ENCODE data around the gene SART3. TPM values are rescaled to one million over a fixed set of nuclear protein-coding genes. Genes with fewer than 3 reads are reported as not detected.
"Not testable (repeated sequence)": the region's sequence is repeated elsewhere in the genome, so short reads cannot be mapped to it uniquely, and the experiment has no call there.

The SART3 gene
- total RNA-seq, 2 experiments from 2014 or later, result 81.9 to 82.5 TPM

DNA sequence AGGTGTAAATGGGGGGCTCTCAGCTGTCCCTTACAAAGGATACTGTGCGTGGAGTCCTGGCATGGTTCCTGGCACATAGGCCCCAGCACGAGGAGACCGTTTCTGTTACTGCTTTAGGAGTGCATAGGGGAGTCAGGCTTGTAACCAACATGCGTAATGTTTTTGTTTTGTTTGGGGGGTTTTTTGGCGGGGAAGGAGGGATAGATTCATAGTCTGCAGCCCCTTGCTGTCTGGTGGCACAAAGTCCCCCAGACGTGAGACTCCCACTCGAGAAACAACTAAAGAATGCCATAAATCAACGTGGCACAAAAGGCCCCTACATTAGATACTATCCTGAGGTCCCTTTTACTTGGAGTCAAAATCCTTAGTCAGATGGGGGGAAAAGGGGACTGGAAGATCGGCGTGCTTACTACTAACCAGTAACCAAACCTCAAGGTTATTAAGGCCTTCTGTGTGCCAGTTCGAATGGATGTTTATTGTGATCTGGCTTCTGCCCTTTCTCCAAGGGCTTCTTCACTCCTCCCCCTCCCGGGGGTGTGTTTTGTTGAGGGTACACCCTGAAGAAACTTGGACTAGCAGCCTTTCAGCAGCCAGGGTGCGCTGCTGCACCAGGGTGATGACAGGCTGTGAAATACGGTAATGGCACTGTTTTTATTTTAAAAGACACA, 2.3 kb upstream of the SART3 start:
- Mint-ChIP-seq H3K27me3 (ENCODE audit: low read depth) (no peaks in the 10 kb centered on the region), H3K36me3 (ENCODE audit: low read depth) (peaks cover 40% of the 10 kb centered on the region), H3K9me3 (no peaks in the 10 kb centered on the region), H3K4me1 (ENCODE audit: low read depth) (peaks cover 59% of the 10 kb centered on the region), H3K4me3 (peak overlapping the region; percentile 100), H3K27ac (peak overlapping the region; percentile 94)
- DNase-seq, result peak; percentile 93
- CTCF ChIA-PET, result interaction anchor here (0.6 to 11.5 kb wide), 13 partner anchors 10 to 240 kb away, joined by 3 to 306 read pairs (median 5); no protein-coding TSS in a partner anchor
- intact Hi-C loops (cut with micrococcal nuclease), result loop anchor here (1.0 to 10.0 kb wide), 12 partner anchors 55 to 1442 kb away; partner anchors contain the start of genes ALKBH2, MMAB, MVK and PRDM4

DNA sequence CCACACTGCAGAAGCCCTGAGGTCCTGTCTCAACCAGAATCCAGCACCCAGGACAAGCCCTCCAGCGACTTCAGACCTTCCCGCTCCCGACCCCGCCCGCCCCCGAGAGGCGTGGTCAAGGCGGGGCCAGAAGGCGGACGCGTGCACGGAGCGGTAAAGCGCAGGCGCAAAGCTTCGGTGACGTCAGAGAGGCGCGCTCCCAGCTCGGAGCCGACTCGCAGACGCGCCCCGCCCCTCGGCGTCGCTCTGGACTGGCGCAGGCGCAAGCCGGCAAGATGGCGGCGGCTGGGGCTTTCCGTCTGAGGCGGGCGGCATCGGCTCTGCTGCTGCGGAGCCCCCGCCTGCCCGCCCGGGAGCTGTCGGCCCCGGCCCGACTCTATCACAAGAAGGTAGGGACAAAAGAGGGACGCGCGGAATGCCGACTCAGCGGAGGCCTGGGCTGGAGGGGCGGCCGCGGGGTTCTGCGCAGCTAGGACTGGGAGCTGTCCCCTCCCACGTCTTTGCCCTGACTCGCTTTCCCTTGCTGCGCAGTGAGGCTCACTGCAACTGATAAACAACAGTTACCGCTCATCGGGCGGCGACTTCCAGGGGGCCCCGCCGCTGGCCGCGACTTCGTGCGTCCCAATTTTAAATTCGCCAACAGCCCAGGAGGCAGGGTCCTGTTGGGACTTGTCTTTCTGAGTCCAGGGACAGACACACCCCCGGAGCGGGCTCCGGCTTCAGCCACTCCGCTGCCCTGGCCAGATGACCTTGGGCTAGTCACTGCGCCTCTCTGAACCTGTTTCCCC, 1.6 kb upstream of the SART3 start, which contains the start of gene ISCU:
ISCU (plus strand) TSS at position 249 of the 788 bp plus-strand sequence; CDS start at position 276, 27 bp downstream.
- Mint-ChIP-seq H3K4me3 (peak within 1 kb of the TSS; percentile 100), H3K27me3 (ENCODE audit: low read depth) (no peaks in the 10 kb centered on the region), H3K4me1 (ENCODE audit: low read depth) (peaks cover 59% of the 10 kb centered on the region), H3K27ac (peak within 1 kb of the TSS; percentile 100), H3K36me3 (ENCODE audit: low read depth) (peaks cover 35% of the 10 kb centered on the region), H3K9me3 (no peaks in the 10 kb centered on the region)
- intact Hi-C loops (cut with micrococcal nuclease), result loop anchor here (1.0 to 10.0 kb wide), 16 partner anchors 56 to 1442 kb away; partner anchors contain the start of genes ALKBH2, CORO1C, MMAB and MVK
- CTCF ChIA-PET, result interaction anchor here (1.0 to 4.2 kb wide), 6 partner anchors 10 to 123 kb away, joined by 3 to 56 read pairs (median 6); no protein-coding TSS in a partner anchor
- peak; percentile 99 for DNase-seq

DNA sequence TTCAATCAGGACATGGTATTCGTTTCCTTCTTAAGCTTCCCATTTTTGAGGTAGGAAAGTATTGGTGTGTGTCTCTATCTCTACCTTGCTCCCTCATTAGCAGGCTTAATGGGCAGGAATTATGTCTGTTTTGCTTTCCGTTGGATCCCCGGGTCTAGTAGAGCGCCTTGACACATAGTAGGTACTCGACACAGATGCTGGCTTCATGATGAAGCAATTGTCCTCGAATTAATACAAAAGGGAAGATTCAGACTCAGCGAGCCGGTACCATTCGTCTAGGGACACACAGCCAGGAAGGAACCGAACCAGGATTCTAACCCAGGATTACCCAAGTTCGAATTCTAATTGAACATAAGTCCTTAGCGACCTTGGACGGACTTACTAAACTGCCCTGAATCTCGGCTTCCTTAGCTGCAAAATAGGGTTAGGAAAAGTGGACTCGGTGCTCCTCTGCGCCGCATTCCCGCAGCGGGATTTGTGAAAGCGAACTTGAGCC, 927 bp upstream of the SART3 start:
- Mint-ChIP-seq H3K36me3 (ENCODE audit: low read depth) (peaks cover 30% of the 10 kb centered on the region), H3K4me3 (peak overlapping the region; percentile 100), H3K9me3 (no peaks in the 10 kb centered on the region), H3K4me1 (ENCODE audit: low read depth) (peaks cover 57% of the 10 kb centered on the region), H3K27me3 (ENCODE audit: low read depth) (no peaks in the 10 kb centered on the region), H3K27ac (peak overlapping the region; percentile 100)
- CTCF ChIA-PET, result interaction anchor here (1.1 to 4.2 kb wide), 6 partner anchors 11 to 102 kb away, joined by 3 to 56 read pairs (median 6); no protein-coding TSS in a partner anchor
- intact Hi-C loops (cut with micrococcal nuclease), result loop anchor here (1.0 to 10.0 kb wide), 14 partner anchors 7 to 1443 kb away; partner anchors contain the start of genes CORO1C, FICD, MMAB and MVK
- peak; percentile 20 for DNase-seq

DNA sequence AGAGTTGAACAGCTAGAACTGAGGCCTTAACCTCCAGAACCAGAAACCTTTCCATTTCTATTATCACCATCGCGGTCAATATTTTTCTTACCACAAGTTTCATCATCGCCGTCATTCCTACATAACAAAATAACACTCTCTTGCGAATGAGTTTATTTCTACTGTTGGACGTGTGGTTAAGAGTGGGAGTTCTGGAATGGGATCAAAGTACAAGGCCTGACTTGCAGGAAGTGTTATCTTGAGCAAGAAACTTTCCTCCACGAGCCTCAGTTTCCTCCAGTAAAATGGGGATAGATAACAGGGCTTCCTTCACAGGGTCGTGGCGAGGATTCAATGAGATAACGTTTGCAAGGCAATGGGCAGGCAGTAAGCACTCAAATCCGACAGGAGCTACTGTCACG, 652 bp downstream of the SART3 start:
- H3K9me3 Mint-ChIP-seq, result no peaks in the 10 kb centered on the region
- no peaks in the 10 kb centered on the region for H3K27me3 Mint-ChIP-seq (ENCODE audit: low read depth)
- H3K36me3 Mint-ChIP-seq (ENCODE audit: low read depth), result peaks cover 19% of the 10 kb centered on the region
- H3K27ac Mint-ChIP-seq, result peak overlapping the region; percentile 100
- H3K4me1 Mint-ChIP-seq (ENCODE audit: low read depth), result peaks cover 57% of the 10 kb centered on the region
- intact Hi-C loops (cut with micrococcal nuclease), result loop anchor here (1.0 to 10.0 kb wide), 4 partner anchors 9 to 1444 kb away; partner anchors contain the start of genes MMAB and MVK
- CTCF ChIA-PET, result interaction anchor here (0.8 to 4.2 kb wide), 4 partner anchors 57 to 103 kb away, joined by 3 to 56 read pairs (median 4); no protein-coding TSS in a partner anchor
- no peak for DNase-seq
- peak overlapping the region; percentile 100 for H3K4me3 Mint-ChIP-seq

DNA sequence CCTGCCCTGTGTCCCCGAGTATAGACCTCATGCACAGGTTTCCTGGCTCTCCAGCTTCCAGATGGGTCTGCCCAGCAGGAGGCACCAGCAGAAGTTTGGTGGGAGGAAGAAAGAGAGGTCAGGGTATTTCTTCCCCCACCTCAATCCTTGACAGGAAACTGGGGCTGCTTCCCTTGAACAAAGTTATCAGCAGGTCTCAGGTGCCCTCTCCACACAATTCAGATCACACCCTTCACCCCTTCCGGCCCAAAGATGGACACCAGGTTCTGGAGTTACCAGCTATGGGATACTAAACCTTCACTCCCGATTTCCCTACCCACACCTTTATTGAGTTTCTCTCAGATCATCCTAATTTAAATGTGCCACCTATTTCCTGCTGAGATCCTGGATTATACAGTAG, 1.2 kb downstream of the SART3 start:
- intact Hi-C loops (cut with micrococcal nuclease), result loop anchor here (1.0 to 10.0 kb wide), 4 partner anchors 8 to 1445 kb away; partner anchors contain the start of genes MMAB and MVK
- H3K9me3 Mint-ChIP-seq, result no peaks in the 10 kb centered on the region
- peak; percentile 15 for DNase-seq
- H3K27ac Mint-ChIP-seq, result peak overlapping the region; percentile 100
- CTCF ChIA-PET, result interaction anchor here (0.7 to 4.2 kb wide), 4 partner anchors 57 to 245 kb away, joined by 3 to 56 read pairs (median 4); no protein-coding TSS in a partner anchor
- H3K27me3 Mint-ChIP-seq (ENCODE audit: low read depth), result no peaks in the 10 kb centered on the region
- H3K36me3 Mint-ChIP-seq (ENCODE audit: low read depth), result peaks cover 16% of the 10 kb centered on the region
- peaks cover 57% of the 10 kb centered on the region for H3K4me1 Mint-ChIP-seq (ENCODE audit: low read depth)
- peak overlapping the region; percentile 100 for H3K4me3 Mint-ChIP-seq

DNA sequence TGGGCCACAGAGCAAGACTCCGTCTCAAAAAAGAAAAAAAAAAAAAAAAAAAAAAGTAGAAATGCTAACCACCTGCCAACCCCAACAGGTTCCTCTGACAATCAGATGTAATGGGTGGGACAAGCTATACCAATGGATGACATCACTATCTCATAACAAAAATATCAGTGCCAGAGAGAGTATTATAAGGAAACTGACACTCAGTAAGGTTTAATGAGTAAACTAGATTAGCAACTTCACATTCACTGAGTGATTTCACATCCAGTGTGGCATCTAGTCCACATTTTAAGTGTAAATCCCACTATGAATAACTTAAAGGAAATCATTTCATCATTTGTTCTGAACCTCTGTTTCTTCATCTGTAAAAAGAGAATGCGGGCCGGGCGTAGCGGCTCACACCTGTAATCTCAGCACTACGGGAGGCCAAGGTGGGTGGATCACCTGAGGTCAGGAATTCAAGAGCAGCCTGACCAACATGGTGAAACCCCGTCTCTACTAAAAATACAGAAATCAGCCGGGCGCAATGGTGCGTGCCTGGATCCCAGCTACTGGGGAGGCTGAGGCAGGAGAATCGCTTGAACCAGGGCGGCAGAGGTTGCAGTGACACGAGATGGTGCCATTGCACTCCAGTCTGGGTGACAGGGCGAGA, 1.8 kb downstream of the SART3 start:
- DNase-seq, result peak; percentile 16
- Mint-ChIP-seq H3K27me3 (ENCODE audit: low read depth) (no peaks in the 10 kb centered on the region), H3K27ac (peak overlapping the region; percentile 75), H3K4me3 (peak overlapping the region; percentile 100), H3K4me1 (ENCODE audit: low read depth) (peaks cover 56% of the 10 kb centered on the region), H3K36me3 (ENCODE audit: low read depth) (peaks cover 15% of the 10 kb centered on the region), H3K9me3 (no peaks in the 10 kb centered on the region)
- CTCF ChIA-PET, result interaction anchor here (0.7 to 4.2 kb wide), 4 partner anchors 58 to 246 kb away, joined by 3 to 56 read pairs (median 8); no protein-coding TSS in a partner anchor
- intact Hi-C loops (cut with micrococcal nuclease), result no loop called here

DNA sequence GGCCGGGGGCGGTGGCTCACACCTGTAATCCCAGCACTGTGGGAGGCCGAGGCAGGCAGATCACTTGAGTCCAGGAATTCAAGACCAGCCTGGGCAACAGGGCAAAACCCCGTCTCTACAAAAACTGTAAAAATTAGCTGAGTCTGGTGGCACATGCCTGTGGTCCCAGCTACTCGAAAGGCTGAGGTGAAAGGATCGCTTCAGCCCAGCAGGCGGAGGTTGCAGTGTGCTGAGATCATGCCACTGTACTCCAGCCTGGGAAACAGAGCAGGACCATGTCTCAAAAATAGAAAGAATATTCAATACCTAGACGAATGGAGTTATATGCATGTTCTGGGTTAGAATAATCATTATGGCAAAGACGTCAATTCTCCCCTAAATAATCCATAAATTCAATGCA, 5.6 kb downstream of the SART3 start:
- DNase-seq; intact Hi-C loops (cut with micrococcal nuclease); H3K4me3 Mint-ChIP-seq; H3K27me3 Mint-ChIP-seq (ENCODE audit: low read depth); H3K9me3 Mint-ChIP-seq: not testable (repeated sequence)
- peaks cover 21% of the 10 kb centered on the region for H3K36me3 Mint-ChIP-seq (ENCODE audit: low read depth)
- peak overlapping the region; percentile 19 for H3K27ac Mint-ChIP-seq
- CTCF ChIA-PET, result interaction anchor here (0.6 to 1.0 kb wide), 2 partner anchors 21 to 62 kb away, joined by 3 read pairs; no protein-coding TSS in a partner anchor
- H3K4me1 Mint-ChIP-seq (ENCODE audit: low read depth), result peaks cover 84% of the 10 kb centered on the region

DNA sequence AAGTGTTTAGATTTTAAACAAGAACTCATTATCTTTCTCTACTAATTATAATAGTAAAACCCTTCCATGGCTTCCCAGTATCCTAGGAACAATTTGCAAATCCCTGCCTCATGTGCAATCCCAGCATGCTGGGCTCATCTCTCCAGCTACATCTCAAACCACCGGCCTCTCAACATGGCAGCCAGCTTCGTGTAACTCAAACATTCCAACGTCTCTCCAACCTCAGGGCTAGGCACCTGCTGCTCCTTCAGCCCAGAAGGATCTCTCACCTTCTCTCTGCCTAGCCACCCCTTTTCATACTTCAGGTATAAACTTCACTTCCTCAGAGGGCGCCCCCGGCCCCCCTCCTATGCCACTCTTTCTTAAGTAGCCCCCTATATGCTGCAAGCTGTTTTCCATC, 7.2 kb downstream of the SART3 start:
- H3K27ac Mint-ChIP-seq, result no peak overlapping the region
- CTCF ChIA-PET, result no interaction called here
- peaks cover 20% of the 10 kb centered on the region for H3K36me3 Mint-ChIP-seq (ENCODE audit: low read depth)
- no peak overlapping the region for H3K4me3 Mint-ChIP-seq
- intact Hi-C loops (cut with micrococcal nuclease), result no loop called here
- DNase-seq, result no peak
- H3K4me1 Mint-ChIP-seq (ENCODE audit: low read depth), result peaks cover 75% of the 10 kb centered on the region
- H3K9me3 Mint-ChIP-seq, result no peaks in the 10 kb centered on the region
- no peaks in the 10 kb centered on the region for H3K27me3 Mint-ChIP-seq (ENCODE audit: low read depth)

DNA sequence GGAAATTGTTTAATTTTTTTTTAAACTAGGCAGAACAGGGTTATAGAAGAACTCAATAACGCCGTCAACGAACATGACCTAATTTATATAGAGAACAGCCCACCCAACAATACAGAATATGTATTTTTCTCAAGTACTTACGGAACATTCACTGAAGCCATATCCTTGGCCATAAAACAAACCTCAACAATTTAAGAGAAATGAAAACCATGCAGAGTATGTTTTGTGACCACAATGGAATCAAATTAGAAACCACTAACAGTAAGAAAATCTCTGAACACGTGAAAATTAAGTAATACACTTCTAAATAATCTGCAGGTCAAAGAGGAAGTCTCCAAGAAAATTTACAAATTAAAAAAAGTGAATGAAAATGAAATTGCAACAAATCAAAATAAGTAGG, 9.4 kb downstream of the SART3 start:
- H3K27ac Mint-ChIP-seq, result no peak overlapping the region
- DNase-seq, result no peak
- H3K4me3 Mint-ChIP-seq, result no peak overlapping the region
- H3K9me3 Mint-ChIP-seq, result no peaks in the 10 kb centered on the region
- intact Hi-C loops (cut with micrococcal nuclease), result loop anchor here (1.0 kb wide), 1 partner anchor 9 kb away; no protein-coding TSS in a partner anchor
- H3K27me3 Mint-ChIP-seq (ENCODE audit: low read depth), result no peaks in the 10 kb centered on the region
- CTCF ChIA-PET, result no interaction called here
- peaks cover 23% of the 10 kb centered on the region for H3K36me3 Mint-ChIP-seq (ENCODE audit: low read depth)
- peaks cover 56% of the 10 kb centered on the region for H3K4me1 Mint-ChIP-seq (ENCODE audit: low read depth)

DNA sequence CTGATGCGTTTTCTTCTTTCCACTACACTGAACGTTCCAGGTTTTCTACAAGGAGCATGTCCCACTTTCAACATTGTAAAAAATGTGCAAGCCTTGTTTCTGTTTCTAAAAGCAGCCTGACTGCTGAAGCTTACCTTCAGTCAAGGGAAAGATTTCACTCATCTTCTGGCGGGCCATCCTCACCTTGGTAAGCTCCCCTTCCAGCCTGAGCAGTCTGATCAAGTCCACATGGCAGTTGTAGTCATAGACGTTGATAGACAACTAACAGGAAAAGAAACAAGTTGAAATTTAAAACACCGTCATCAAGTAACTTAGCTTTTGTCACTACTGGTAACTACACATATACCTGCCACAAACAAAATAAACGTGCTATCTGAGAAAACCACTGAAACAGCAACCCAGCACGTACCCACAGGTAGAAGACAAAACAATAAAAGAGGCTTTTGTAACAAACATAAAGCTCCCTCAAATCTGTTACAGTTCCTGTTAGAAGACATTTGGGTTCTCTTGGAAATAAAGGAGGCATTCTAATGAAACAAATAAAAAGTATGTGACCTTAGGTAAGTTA, 11.9 kb downstream of the SART3 start:
- H3K36me3 Mint-ChIP-seq (ENCODE audit: low read depth), result peaks cover 35% of the 10 kb centered on the region
- H3K27me3 Mint-ChIP-seq (ENCODE audit: low read depth), result no peaks in the 10 kb centered on the region
- no peak overlapping the region for H3K27ac Mint-ChIP-seq
- H3K9me3 Mint-ChIP-seq, result no peaks in the 10 kb centered on the region
- no peak for DNase-seq
- CTCF ChIA-PET, result interaction anchor here (0.6 to 2.0 kb wide), 4 partner anchors 62 to 942 kb away, joined by 3 to 9 read pairs (median 4); no protein-coding TSS in a partner anchor
- intact Hi-C loops (cut with micrococcal nuclease), result no loop called here
- peaks cover 38% of the 10 kb centered on the region for H3K4me1 Mint-ChIP-seq (ENCODE audit: low read depth)
- no peak overlapping the region for H3K4me3 Mint-ChIP-seq

DNA sequence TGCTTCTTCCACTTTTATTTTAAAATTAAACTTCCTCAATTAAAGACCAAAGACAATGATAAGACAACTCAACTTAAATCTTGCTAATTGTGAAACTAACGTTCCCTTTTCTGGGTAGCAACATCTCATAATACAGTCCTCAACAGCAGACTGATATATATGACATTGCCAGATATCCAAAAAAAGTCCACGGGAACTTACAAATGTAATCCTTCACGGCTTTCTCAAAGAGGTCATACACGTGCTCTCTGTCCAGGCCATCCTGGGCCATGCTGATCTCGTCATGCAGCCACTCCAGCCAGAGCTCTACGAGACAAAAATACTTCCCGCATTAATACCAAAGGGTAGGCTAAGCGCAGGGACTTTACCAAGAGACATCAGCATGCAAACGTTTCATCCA, 13.3 kb downstream of the SART3 start:
- intact Hi-C loops (cut with micrococcal nuclease), result no loop called here
- no peaks in the 10 kb centered on the region for H3K9me3 Mint-ChIP-seq
- DNase-seq, result no peak
- CTCF ChIA-PET, result no interaction called here
- peaks cover 26% of the 10 kb centered on the region for H3K4me1 Mint-ChIP-seq (ENCODE audit: low read depth)
- H3K27me3 Mint-ChIP-seq (ENCODE audit: low read depth), result no peaks in the 10 kb centered on the region
- H3K36me3 Mint-ChIP-seq (ENCODE audit: low read depth), result peaks cover 42% of the 10 kb centered on the region
- no peak overlapping the region for H3K4me3 Mint-ChIP-seq
- no peak overlapping the region for H3K27ac Mint-ChIP-seq

All from activated naive CD4-positive, alpha-beta T cell treated with anti-CD3 and anti-CD28 coated beads for 36 hours (primary cell).